Activated CD8-positive, alpha-beta memory T cell treated with anti-CD3 and anti-CD28 coated beads for 24 hours (primary cell): ENCODE results near the gene MICALL2.

Experiments used
- DNase-seq: peaks from one replicate; pipeline ENCODE4 v3.0.0-alpha.2; 2020

The MICALL2 gene

GRCh38 chr7:1388021-1388702, 71.1 kb downstream of the MICALL2 start:
- DNase-seq: no peak

GRCh38 chr7:1387261-1387660, 72.0 kb downstream of the MICALL2 start:
- no peak for DNase-seq

- DNase-seq: no peak
Measured at GRCh38 chr7:1386623-1387220, 72.5 kb downstream of the MICALL2 start.

- DNase-seq: no peak
Measured at GRCh38 chr7:1385809-1386622, 73.3 kb downstream of the MICALL2 start.

GRCh38 chr7:1385086-1385808, 74.0 kb downstream of the MICALL2 start:
- DNase-seq: no peak
